H1 (cell line): ENCODE data around the gene ZDHHC17. TPM values are rescaled to one million over a fixed set of nuclear protein-coding genes. Genes with fewer than 3 reads are reported as not detected.

Experiments used
- CTCF ChIP-seq, 3 experiments: IDR thresholded peaks; 1 replicate in 2 of 3; 2 replicates in 1 of 3; pipeline versions ENCODE4 v1.5.1 to v1.6.1; 2011; ENCODE audit warnings: low read length in 3 of 3, mild to moderate bottlenecking in 3 of 3, inconsistent platforms in 2 of 3, low read depth in 1 of 3, moderate library complexity in 1 of 3; ENCODE audit not compliant: insufficient read depth in 1 of 3; ENCODE audit errors: control extremely low read depth in 1 of 3
- polyA plus RNA-seq, 7 experiments: library from polyadenylated mRNA; depleted of rRNA in 3 of 7; stranded (reverse) in 5 of 7; unstranded in 2 of 7; fragments of >200 nt in 5 of 7; fragments of 200-250 nt in 2 of 7; gene quantifications; 1 replicate in 5 of 7; 2 replicates in 1 of 7; 4 replicates in 1 of 7; pipeline versions ENCODE4 v1.2.1 to v1.2.3, GENCODE V29; 2011 to 2013; ENCODE audit warnings: missing spikeins in 2 of 7, mixed read lengths in 2 of 7
- total RNA-seq: library from RNA; stranded (reverse); fragmentation: NEBNext Ultra II Directional; extraction: Animal tissue kit (Norgen Biotek cat#: 25700); gene quantifications from 2 replicates; pipeline ENCODE4 v1.2.1, GENCODE V29; 2021

The ZDHHC17 gene
- total and polyA plus RNA-seq, 2 of the 8 experiments (the other 6 are each of a cell fraction or from before 2014, with no cell fraction given): 27.6 to 28.9 TPM

- TF ChIP-seq CTCF (IDR thresholded peaks at IDR 0.05; ENCODE audit: control extremely low read depth in 1 of 3, insufficient read depth in 1 of 3, low read depth in 1 of 3, low read length in 3 of 3): no peak
- TF ChIP-seq, all 59 proteins: peak for 0
Measured at GRCh38 chr12:76782526-76782925, 18.6 kb downstream of the ZDHHC17 start (continued).
